GM12891 (cell line): ENCODE measurements around the gene TAF1D.

Experiments
- PAX5 ChIP-seq: IDR thresholded peaks from 2 replicates; pipeline ENCODE4 v1.6.1; 2011; ENCODE audit warnings: low read length, moderate library complexity, mild to moderate bottlenecking; ENCODE audit not compliant: insufficient read depth, severe bottlenecking
- POLR2A ChIP-seq: IDR thresholded peaks from 2 replicates; pipeline ENCODE4 v1.6.1; 2011; ENCODE audit warnings: low read depth, low read length, control low read depth
- POLR2AphosphoS5 ChIP-seq: IDR thresholded peaks from 2 replicates; pipeline ENCODE4 v1.6.1; 2011; ENCODE audit warnings: low read depth, low read length, control low read depth
- POU2F2 ChIP-seq: IDR thresholded peaks from 2 replicates; pipeline ENCODE4 v1.6.1; 2011; ENCODE audit warnings: low read depth, mild to moderate bottlenecking, control low read depth, low read length, moderate library complexity
- SPI1 ChIP-seq: IDR thresholded peaks from 2 replicates; pipeline ENCODE4 v1.6.1; 2011; ENCODE audit warnings: low read depth, low read length, control low read depth
- TAF1 ChIP-seq: IDR thresholded peaks from 2 replicates; pipeline ENCODE4 v1.6.1; 2011; ENCODE audit warnings: low read depth, low read length, control low read depth

DNA sequence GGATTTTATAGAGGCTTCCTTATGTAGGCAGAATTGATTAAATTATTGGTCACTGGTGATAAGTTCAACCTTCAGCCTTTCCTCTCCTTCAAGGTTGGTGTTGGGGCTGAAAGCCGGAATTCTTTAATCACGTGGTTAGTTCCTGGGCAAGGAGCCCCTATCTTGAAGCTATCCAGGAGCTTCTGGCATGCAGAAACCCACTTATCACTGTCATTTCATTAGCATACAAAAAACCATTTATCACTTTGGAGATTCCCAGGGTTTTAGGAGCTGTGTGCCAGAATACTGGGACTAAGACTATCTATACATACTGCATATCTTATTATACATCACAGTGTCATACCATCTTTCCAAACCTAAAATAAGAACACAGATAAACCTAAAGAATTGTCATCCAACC, 24.3 kb upstream of the TAF1D start:
- TF ChIP-seq TAF1 (no peak), POLR2AphosphoS5 (no peak), POLR2A (no peak), SPI1 (no peak), POU2F2 (no peak), PAX5 (no peak)
